ENCODE data around the gene PBX3. TPM values are rescaled to one million over a fixed set of nuclear protein-coding genes. Genes with fewer than 3 reads are reported as not detected.
A peak's percentile ranks its signal among the peaks of the same experiment; 100 is the strongest.

PBX3 gene
- polyA plus RNA-seq, 4 donors, result 2.5 to 14.4 (median 6.4) TPM

DNA sequence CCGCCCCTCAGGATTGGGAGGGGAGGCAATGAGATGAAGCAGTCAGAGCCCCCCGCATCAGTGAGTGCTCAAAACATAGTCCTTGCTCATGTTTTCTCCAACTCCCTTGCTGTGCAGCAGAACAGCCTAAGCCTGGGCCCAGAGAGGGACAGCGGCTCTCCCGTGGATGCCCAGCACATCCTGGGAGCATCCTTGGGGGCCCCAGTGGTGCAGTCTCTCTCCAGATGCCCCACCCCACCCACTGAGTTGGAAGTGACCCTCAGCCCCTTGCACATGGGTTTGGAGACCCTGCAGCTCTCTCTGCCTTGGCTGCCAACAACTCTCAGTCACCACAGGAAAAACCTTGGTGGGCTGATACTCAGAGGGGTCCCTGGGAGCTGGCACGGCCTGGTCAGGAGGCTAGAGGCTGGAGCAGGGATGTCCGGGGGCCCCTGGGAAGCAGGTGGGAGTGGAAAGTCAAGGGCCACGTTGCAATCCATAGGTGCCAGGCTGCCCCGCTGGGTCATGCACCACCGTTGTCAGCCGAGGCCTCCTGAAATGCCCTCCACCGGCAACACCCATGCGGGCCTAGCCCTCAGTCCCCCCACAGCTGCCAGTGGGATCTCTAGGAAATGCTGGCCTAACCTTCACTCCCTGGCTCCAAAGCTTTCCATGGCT lies 242.5 kb downstream of the PBX3 start:
- WGBS, 3 donors, result 83 to 86% (median 85%) methylated on average over 12 of the region's 12 CpGs
- Histone ChIP-seq H3K4me1 (ENCODE audit: control insufficient read depth in 3 of 3, insufficient read depth in 2 of 3, low read depth in 1 of 3, low read length in 2 of 3) (no peaks in the 10 kb centered on the region), H3K27me3 (ENCODE audit: control insufficient read depth in 3 of 3, insufficient read depth in 3 of 3, low read length in 3 of 3) (no peaks in the 10 kb centered on the region), H3K4me3 (ENCODE audit: low read depth in 1 of 3, low read length in 3 of 3) (no peak overlapping the region), H3K27ac (ENCODE audit: low read depth in 1 of 3, low read length in 2 of 3) (no peak overlapping the region), H3K36me3 (ENCODE audit: control insufficient read depth in 3 of 3, insufficient read depth in 2 of 3, low read depth in 1 of 3, low read length in 3 of 3) (no peaks in the 10 kb centered on the region), H3K9me3 (ENCODE audit: control insufficient read depth in 2 of 2, insufficient read depth in 1 of 2, low read depth in 1 of 2, low read length in 1 of 2) (no peaks in the 10 kb centered on the region)
- DNase-seq (no peak), FAIRE-seq (no peak)

DNA sequence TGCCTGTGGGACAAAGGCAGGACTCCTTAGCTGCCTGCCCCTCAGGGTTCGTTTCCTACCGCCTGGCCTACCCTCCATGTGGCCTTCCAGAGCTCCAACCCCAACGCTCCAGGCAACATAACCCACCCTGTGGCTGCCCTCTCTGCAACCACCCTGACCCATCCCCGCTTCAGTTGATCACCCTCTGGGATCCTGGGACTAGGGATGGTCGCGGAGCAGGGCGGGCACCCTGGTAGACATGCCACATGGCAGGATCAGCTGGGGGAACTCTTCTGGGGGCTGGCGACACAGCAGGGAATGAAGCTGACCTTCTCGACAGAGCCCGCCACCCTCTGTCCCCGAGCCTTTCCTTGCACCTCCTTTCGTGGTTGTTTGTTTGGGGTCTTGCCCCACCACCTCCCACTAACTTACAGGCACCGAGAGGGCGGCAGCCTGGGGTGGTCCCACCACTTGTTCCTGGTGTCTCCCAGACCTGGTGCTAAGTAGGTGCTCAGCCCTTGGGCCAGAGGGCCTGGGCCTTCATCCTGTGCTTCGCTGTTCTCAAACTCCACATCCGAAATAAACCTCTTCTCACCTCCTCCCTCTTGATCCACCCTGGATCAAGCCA lies 243.1 kb downstream of the PBX3 start:
- 88 to 94% (median 92%) methylated on average over 16 of the region's 16 CpGs for WGBS, 3 donors
- no peak for FAIRE-seq
- H3K4me3 ChIP-seq (ENCODE audit: low read depth in 1 of 3, low read length in 3 of 3), result no peak overlapping the region

GRCh38 chr9:125990793-125991220 lies 243.6 kb downstream of the PBX3 start:
- H3K4me3 ChIP-seq (ENCODE audit: low read depth in 1 of 3, low read length in 3 of 3), result no peak overlapping the region
- no peak overlapping the region for H3K27ac ChIP-seq (ENCODE audit: low read depth in 1 of 3, low read length in 2 of 3)
- H3K9me3 ChIP-seq (ENCODE audit: control insufficient read depth in 2 of 2, insufficient read depth in 1 of 2, low read depth in 1 of 2, low read length in 1 of 2), result no peaks in the 10 kb centered on the region
- H3K4me1 ChIP-seq (ENCODE audit: control insufficient read depth in 3 of 3, insufficient read depth in 2 of 3, low read depth in 1 of 3, low read length in 2 of 3), result no peaks in the 10 kb centered on the region
- FAIRE-seq (no peak), DNase-seq (peak in 1 of 2 donors; percentile 7)
- 40 to 59% (median 46%) methylated on average over 12 of the region's 12 CpGs for WGBS, 3 donors
- H3K27me3 ChIP-seq (ENCODE audit: control insufficient read depth in 3 of 3, insufficient read depth in 3 of 3, low read length in 3 of 3), result no peaks in the 10 kb centered on the region
- no peaks in the 10 kb centered on the region for H3K36me3 ChIP-seq (ENCODE audit: control insufficient read depth in 3 of 3, insufficient read depth in 2 of 3, low read depth in 1 of 3, low read length in 3 of 3)

More for the DNA sequence above, 243.1 kb downstream of the PBX3 start:
- DNase-seq, result no peak
- Histone ChIP-seq H3K27me3 (ENCODE audit: control insufficient read depth in 3 of 3, insufficient read depth in 3 of 3, low read length in 3 of 3) (no peaks in the 10 kb centered on the region), H3K27ac (ENCODE audit: low read depth in 1 of 3, low read length in 2 of 3) (no peak overlapping the region), H3K36me3 (ENCODE audit: control insufficient read depth in 3 of 3, insufficient read depth in 2 of 3, low read depth in 1 of 3, low read length in 3 of 3) (no peaks in the 10 kb centered on the region), H3K4me1 (ENCODE audit: control insufficient read depth in 3 of 3, insufficient read depth in 2 of 3, low read depth in 1 of 3, low read length in 2 of 3) (no peaks in the 10 kb centered on the region), H3K9me3 (ENCODE audit: control insufficient read depth in 2 of 2, insufficient read depth in 1 of 2, low read depth in 1 of 2, low read length in 1 of 2) (no peaks in the 10 kb centered on the region)

DNA sequence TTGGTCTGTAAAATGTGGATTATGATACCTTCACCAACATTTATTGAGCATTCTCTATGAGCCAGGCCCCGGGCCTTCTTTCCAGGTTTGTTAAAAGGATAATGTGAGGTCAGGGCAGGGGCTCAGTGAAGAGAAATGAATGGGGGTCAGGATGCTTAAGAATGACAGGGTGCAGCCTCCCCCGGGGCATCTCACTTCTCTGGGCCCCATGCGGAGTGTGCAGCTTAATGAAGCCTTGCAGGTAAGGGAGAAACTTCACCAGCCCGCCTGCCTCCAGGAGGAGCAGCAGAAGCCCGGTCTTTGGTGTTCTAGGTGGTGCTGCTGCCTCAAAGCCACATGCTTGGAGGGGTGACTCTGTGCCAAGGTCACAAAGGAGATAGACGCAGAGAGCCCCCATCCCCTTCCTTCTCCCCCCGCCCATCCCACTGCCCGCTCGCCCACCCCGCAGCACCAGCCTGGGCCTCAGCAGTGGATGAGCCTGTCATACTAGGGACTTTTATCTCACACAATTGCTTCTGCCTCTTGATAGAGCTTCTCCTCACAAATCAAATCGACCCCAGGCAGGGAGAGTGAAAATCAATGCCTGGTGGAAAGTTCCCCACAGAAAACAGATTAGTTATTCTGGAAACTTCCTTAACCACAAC lies 244.8 kb downstream of the PBX3 start:
- H3K4me3 ChIP-seq (ENCODE audit: low read depth in 1 of 3, low read length in 3 of 3), result no peak overlapping the region
- FAIRE-seq (no peak), DNase-seq (no peak)
- H3K27me3 ChIP-seq (ENCODE audit: control insufficient read depth in 3 of 3, insufficient read depth in 3 of 3, low read length in 3 of 3), result no peaks in the 10 kb centered on the region
- H3K36me3 ChIP-seq (ENCODE audit: control insufficient read depth in 3 of 3, insufficient read depth in 2 of 3, low read depth in 1 of 3, low read length in 3 of 3), result no peaks in the 10 kb centered on the region
- WGBS, 3 donors, result 81 to 88% (median 82%) methylated on average over 11 of the region's 11 CpGs
- no peaks in the 10 kb centered on the region for H3K9me3 ChIP-seq (ENCODE audit: control insufficient read depth in 2 of 2, insufficient read depth in 1 of 2, low read depth in 1 of 2, low read length in 1 of 2)
- H3K27ac ChIP-seq (ENCODE audit: low read depth in 1 of 3, low read length in 2 of 3), result no peak overlapping the region
- no peaks in the 10 kb centered on the region for H3K4me1 ChIP-seq (ENCODE audit: control insufficient read depth in 3 of 3, insufficient read depth in 2 of 3, low read depth in 1 of 3, low read length in 2 of 3)

DNA sequence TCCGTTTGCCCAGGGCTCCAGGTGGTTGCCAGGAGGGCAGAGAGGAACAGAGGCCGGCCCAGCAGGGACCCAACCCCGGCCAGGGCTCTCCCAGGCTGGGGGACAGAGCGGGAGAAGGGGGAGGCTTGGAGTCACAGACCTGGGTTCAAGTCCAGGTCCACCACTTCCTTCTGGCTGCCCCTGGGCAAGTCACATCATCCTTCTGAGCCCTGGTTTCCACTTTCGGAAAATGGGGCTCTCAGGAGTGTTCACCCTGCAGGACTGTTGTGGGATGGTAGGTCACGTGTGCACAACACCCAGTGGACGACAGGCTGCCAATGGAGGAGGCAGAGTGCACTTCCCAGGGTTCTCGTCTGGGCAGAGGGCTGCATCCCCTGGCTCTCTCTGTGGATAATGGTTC lies 245.4 kb downstream of the PBX3 start:
- FAIRE-seq (no peak), DNase-seq (no peak)
- H3K27me3 ChIP-seq (ENCODE audit: control insufficient read depth in 3 of 3, insufficient read depth in 3 of 3, low read length in 3 of 3), result no peaks in the 10 kb centered on the region
- H3K4me3 ChIP-seq (ENCODE audit: low read depth in 1 of 3, low read length in 3 of 3), result no peak overlapping the region
- no peaks in the 10 kb centered on the region for H3K9me3 ChIP-seq (ENCODE audit: control insufficient read depth in 2 of 2, insufficient read depth in 1 of 2, low read depth in 1 of 2, low read length in 1 of 2)
- 67 to 82% (median 74%) methylated on average over 8 of the region's 8 CpGs for WGBS, 3 donors
- H3K36me3 ChIP-seq (ENCODE audit: control insufficient read depth in 3 of 3, insufficient read depth in 2 of 3, low read depth in 1 of 3, low read length in 3 of 3), result no peaks in the 10 kb centered on the region
- no peaks in the 10 kb centered on the region for H3K4me1 ChIP-seq (ENCODE audit: control insufficient read depth in 3 of 3, insufficient read depth in 2 of 3, low read depth in 1 of 3, low read length in 2 of 3)
- no peak overlapping the region for H3K27ac ChIP-seq (ENCODE audit: low read depth in 1 of 3, low read length in 2 of 3)

GRCh38 chr9:125993466-125993865 lies 246.3 kb downstream of the PBX3 start:
- Histone ChIP-seq H3K27ac (ENCODE audit: low read depth in 1 of 3, low read length in 2 of 3) (no peak overlapping the region), H3K36me3 (ENCODE audit: control insufficient read depth in 3 of 3, insufficient read depth in 2 of 3, low read depth in 1 of 3, low read length in 3 of 3) (no peaks in the 10 kb centered on the region), H3K27me3 (ENCODE audit: control insufficient read depth in 3 of 3, insufficient read depth in 3 of 3, low read length in 3 of 3) (no peaks in the 10 kb centered on the region), H3K4me1 (ENCODE audit: control insufficient read depth in 3 of 3, insufficient read depth in 2 of 3, low read depth in 1 of 3, low read length in 2 of 3) (no peaks in the 10 kb centered on the region), H3K9me3 (ENCODE audit: control insufficient read depth in 2 of 2, insufficient read depth in 1 of 2, low read depth in 1 of 2, low read length in 1 of 2) (no peaks in the 10 kb centered on the region), H3K4me3 (ENCODE audit: low read depth in 1 of 3, low read length in 3 of 3) (no peak overlapping the region)
- 89 to 91% (median 90%) methylated on average over 15 of the region's 15 CpGs for WGBS, 3 donors
- FAIRE-seq, result no peak
- no peak for DNase-seq

DNA sequence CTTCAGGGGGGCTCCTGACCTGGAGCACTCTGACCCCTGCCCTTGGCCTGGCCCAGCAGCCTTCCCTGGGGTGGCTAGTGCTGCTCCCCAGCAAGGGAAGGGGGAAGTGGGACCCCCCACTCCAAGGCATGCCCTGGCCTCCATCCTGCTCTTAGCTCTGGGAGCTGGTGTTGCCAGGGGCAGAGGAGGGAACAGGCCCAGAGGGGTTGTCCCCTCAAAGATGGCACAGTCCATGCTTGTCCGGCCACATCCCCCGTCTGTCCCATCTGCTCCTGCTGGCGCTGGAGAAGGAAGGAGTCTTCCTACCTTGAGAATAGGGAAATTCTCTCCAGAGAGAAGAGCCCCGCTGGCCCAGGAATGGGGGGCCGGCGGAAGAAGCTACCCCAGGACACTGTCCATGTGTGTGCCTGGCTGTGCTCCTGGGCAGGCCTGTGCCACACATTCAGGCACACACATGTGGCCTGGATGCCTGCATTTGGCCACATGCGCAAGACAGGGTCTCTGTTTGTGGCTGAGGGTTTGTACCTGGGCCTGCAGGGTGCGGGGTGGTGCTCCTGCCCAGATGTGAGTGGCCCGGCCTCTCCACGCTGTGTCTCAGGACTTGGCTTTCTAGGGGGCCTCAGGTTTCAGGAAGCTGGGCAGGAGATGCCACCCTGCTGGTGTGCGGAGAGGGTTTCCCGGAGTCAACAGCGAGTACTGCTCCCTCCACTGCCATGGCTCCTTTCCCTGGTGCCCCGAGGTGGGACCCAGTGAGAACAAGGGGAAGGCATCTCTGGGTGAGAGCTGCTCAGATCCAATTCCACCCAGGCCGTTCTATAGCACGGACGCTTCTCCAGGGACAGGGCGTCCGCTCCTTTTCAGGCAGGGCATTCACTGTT lies 247.1 kb downstream of the PBX3 start:
- Histone ChIP-seq H3K4me1 (ENCODE audit: control insufficient read depth in 3 of 3, insufficient read depth in 2 of 3, low read depth in 1 of 3, low read length in 2 of 3) (no peaks in the 10 kb centered on the region), H3K4me3 (ENCODE audit: low read depth in 1 of 3, low read length in 3 of 3) (no peak overlapping the region), H3K27me3 (ENCODE audit: control insufficient read depth in 3 of 3, insufficient read depth in 3 of 3, low read length in 3 of 3) (no peaks in the 10 kb centered on the region), H3K27ac (ENCODE audit: low read depth in 1 of 3, low read length in 2 of 3) (no peak overlapping the region), H3K9me3 (ENCODE audit: control insufficient read depth in 2 of 2, insufficient read depth in 1 of 2, low read depth in 1 of 2, low read length in 1 of 2) (no peaks in the 10 kb centered on the region), H3K36me3 (ENCODE audit: control insufficient read depth in 3 of 3, insufficient read depth in 2 of 3, low read depth in 1 of 3, low read length in 3 of 3) (no peaks in the 10 kb centered on the region)
- 91 to 95% (median 93%) methylated on average over 18 to 19 of the region's 19 CpGs for WGBS, 3 donors
- DNase-seq (no peak), FAIRE-seq (no peak)

- FAIRE-seq (no peak), DNase-seq (no peak)
- Histone ChIP-seq H3K36me3 (ENCODE audit: control insufficient read depth in 3 of 3, insufficient read depth in 2 of 3, low read depth in 1 of 3, low read length in 3 of 3) (no peaks in the 10 kb centered on the region), H3K4me3 (ENCODE audit: low read depth in 1 of 3, low read length in 3 of 3) (no peak overlapping the region), H3K27ac (ENCODE audit: low read depth in 1 of 3, low read length in 2 of 3) (no peak overlapping the region), H3K27me3 (ENCODE audit: control insufficient read depth in 3 of 3, insufficient read depth in 3 of 3, low read length in 3 of 3) (no peaks in the 10 kb centered on the region), H3K9me3 (ENCODE audit: control insufficient read depth in 2 of 2, insufficient read depth in 1 of 2, low read depth in 1 of 2, low read length in 1 of 2) (no peaks in the 10 kb centered on the region), H3K4me1 (ENCODE audit: control insufficient read depth in 3 of 3, insufficient read depth in 2 of 3, low read depth in 1 of 3, low read length in 2 of 3) (no peaks in the 10 kb centered on the region)
- WGBS, 3 donors, result 84 to 91% (median 86%) methylated on average over 5 of the region's 5 CpGs
Measured at GRCh38 chr9:125995006-125995405, 247.8 kb downstream of the PBX3 start.

Data from small intestine (tissue), 7 donors.